Adrenal gland (tissue), 5 donors: ENCODE measurements around the gene SYNPO2.

Experiments used
- POLR2A ChIP-seq, 2 donors: fragments of 450-650 bp; IDR thresholded peaks; one replicate each; pipeline ENCODE4 v1.6.1; 2017; ENCODE audit warnings: antibody characterized with exemption in 2 of 2, mild to moderate bottlenecking in 2 of 2, moderate library complexity in 1 of 2
- TF ChIP-seq, protein P1 (sequence below), 6 experiments: fragments of 450-650 bp in 4 of 6; fragments of 200-600 bp in 2 of 6; sonication (generic) in 1 of 6; IDR thresholded peaks; 1 replicate in 5 of 6; 2 replicates in 1 of 6; pipeline versions ENCODE4 v1.5.1 to v1.8.0; 2016 to 2021; ENCODE audit warnings: antibody characterized with exemption in 6 of 6, mild to moderate bottlenecking in 2 of 6, moderate library complexity in 1 of 6
- donor health status: DM: no; HTN: no; CAD: no.

DNA sequence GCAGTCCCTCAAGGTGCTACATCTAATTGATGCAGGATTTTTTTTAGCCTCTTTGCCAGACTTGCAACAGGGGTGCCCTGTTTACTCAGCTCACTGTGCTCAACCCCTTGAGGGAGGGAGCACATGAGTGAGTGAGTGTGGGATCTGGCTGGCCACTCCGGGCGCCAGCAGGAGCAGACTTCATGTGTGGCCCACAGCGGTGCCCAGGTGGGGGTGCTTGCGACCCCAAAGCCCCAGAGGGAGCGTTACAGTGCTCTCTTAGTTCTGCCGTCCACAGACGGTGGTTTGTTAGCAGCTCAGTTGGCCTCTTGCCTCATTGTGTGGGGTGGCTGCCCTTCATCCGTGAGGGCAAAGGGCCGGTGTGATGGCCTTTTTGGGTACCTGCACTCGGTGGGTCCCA is 165.3 kb downstream of the SYNPO2 start:
- TF ChIP-seq POLR2A (IDR thresholded peaks at IDR 0.05): no peak
- TF ChIP-seq, protein P1, sequence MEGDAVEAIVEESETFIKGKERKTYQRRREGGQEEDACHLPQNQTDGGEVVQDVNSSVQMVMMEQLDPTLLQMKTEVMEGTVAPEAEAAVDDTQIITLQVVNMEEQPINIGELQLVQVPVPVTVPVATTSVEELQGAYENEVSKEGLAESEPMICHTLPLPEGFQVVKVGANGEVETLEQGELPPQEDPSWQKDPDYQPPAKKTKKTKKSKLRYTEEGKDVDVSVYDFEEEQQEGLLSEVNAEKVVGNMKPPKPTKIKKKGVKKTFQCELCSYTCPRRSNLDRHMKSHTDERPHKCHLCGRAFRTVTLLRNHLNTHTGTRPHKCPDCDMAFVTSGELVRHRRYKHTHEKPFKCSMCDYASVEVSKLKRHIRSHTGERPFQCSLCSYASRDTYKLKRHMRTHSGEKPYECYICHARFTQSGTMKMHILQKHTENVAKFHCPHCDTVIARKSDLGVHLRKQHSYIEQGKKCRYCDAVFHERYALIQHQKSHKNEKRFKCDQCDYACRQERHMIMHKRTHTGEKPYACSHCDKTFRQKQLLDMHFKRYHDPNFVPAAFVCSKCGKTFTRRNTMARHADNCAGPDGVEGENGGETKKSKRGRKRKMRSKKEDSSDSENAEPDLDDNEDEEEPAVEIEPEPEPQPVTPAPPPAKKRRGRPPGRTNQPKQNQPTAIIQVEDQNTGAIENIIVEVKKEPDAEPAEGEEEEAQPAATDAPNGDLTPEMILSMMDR (IDR thresholded peaks at IDR 0.05): no peak
